ENCODE data around the gene BTBD9. TPM values are rescaled to one million over a fixed set of nuclear protein-coding genes. Genes with fewer than 3 reads are reported as not detected.

BTBD9 gene
- total RNA-seq, 2 experiments from 2014 or later = 19.1 to 19.8 TPM

GRCh38 chr6:38517005-38517404 lies 122.7 kb downstream of the BTBD9 start:
- peaks cover 15% of the 10 kb centered on the region for H3K4me1 Mint-ChIP-seq
- POLR2A ChIA-PET = no interaction called here
- ATAC-seq (ENCODE audit: low read depth) (no peak), DNase-seq (no peak)
- no peaks in the 10 kb centered on the region for H3K9me3 Mint-ChIP-seq
- no peaks in the 10 kb centered on the region for H3K27me3 Mint-ChIP-seq
- no peaks in the 10 kb centered on the region for H3K36me3 Mint-ChIP-seq
- H3K4me3 Mint-ChIP-seq = no peak overlapping the region
- no peak overlapping the region for H3K27ac Mint-ChIP-seq

DNA sequence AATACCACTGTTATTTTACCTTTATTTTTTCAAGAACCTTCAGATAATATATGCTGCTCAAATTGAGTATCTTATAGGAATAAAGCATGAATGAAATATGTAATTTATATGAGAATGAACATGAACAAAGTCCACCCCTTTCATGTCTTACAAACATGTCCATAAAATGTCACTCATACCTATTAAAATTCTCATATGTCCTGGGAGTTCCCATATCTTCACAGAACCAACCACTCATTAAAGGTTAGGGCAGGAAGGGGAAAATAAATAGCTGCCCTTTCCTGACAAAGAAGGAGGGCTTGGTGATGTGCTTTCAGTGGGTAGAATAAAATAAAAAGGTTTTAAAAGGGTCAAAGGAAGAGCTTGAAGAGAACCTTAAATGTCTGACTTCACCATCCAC lies 125.3 kb downstream of the BTBD9 start:
- DNase-seq (no peak), ATAC-seq (ENCODE audit: low read depth) (no peak)
- Mint-ChIP-seq H3K4me1 (peaks cover 13% of the 10 kb centered on the region), H3K27me3 (no peaks in the 10 kb centered on the region), H3K4me3 (no peak overlapping the region), H3K36me3 (no peaks in the 10 kb centered on the region), H3K27ac (no peak overlapping the region), H3K9me3 (no peaks in the 10 kb centered on the region)
- POLR2A ChIA-PET = no interaction called here

- Mint-ChIP-seq H3K27ac (no peak overlapping the region), H3K36me3 (no peaks in the 10 kb centered on the region), H3K4me3 (no peak overlapping the region), H3K4me1 (peaks cover 1% of the 10 kb centered on the region), H3K9me3 (no peaks in the 10 kb centered on the region), H3K27me3 (no peaks in the 10 kb centered on the region)
- POLR2A ChIA-PET = no interaction called here
- ATAC-seq (ENCODE audit: low read depth) = no peak
- DNase-seq = no peak
These were observed 127.5 kb downstream of the BTBD9 start for GRCh38 chr6:38512211-38512610.

DNA sequence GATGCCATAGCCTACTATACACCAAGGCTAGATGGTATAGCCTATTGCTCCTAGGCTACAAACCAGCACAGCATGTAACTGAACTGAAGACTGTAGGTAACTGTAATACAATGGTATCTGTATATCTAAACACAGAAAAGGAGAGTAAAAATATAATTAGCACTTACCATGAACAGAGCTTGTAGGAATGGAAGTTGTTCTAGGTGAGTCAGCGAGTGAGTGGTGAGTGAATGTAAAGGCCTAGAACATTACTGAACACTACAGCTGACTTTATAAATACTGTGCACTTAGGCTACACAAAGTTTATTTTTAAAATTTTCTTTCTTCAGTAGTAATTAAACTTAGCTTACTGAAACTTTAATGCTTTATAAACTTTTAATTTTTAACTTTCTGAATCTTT lies 129.5 kb downstream of the BTBD9 start:
- no peak for DNase-seq
- no peaks in the 10 kb centered on the region for H3K36me3 Mint-ChIP-seq
- no peak overlapping the region for H3K27ac Mint-ChIP-seq
- no peaks in the 10 kb centered on the region for H3K9me3 Mint-ChIP-seq
- no peaks in the 10 kb centered on the region for H3K4me1 Mint-ChIP-seq
- H3K27me3 Mint-ChIP-seq = no peaks in the 10 kb centered on the region
- POLR2A ChIA-PET = no interaction called here
- H3K4me3 Mint-ChIP-seq = no peak overlapping the region
- ATAC-seq (ENCODE audit: low read depth) = no peak

DNA sequence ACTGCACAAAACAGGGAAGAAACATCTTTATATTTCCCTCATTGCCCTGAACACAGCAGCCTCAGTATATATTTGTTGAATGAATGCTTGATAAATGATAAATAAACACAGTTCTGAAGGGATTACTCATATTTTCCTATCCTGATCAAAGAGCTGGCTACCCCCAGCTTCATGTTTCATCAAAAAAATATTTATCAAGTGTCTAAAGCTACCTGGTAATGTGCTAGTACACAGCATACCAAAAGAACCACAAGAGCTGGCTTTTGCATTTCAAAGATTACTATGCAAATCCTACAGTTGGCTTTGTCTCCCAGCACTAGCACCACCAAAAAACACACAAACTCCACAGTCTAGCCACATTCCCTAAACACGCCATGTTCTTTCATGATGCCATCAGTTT lies 130.0 kb downstream of the BTBD9 start:
- POLR2A ChIA-PET = interaction anchor here (0.6 kb wide), 1 partner anchor 447 kb away, joined by 4 read pairs; no protein-coding TSS in a partner anchor
- DNase-seq (no peak), ATAC-seq (ENCODE audit: low read depth) (no peak)

DNA sequence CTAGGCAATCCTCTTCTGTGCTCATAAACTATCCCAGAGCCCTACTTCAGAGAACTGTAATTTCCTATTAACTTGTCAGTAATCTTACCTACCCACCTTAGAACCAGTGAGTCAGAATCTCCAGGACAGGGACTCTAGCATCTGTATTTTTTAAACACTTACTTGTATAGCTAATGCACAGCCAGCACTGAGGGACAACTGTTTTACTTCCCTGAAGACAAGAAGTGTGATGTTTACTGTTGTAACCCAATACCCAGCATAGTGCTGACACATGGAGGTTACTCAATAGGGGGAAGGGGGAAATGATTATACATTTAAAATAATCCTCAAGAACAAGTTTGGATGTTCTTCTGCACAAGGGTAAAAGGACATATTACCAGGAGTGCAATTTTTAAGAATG lies 130.8 kb downstream of the BTBD9 start:
- H3K9me3 Mint-ChIP-seq = no peaks in the 10 kb centered on the region
- ATAC-seq (ENCODE audit: low read depth) (no peak), DNase-seq (no peak)
- H3K4me3 Mint-ChIP-seq = no peak overlapping the region
- POLR2A ChIA-PET = no interaction called here
- no peaks in the 10 kb centered on the region for H3K4me1 Mint-ChIP-seq
- H3K27ac Mint-ChIP-seq = no peak overlapping the region
- H3K36me3 Mint-ChIP-seq = no peaks in the 10 kb centered on the region
- H3K27me3 Mint-ChIP-seq = no peaks in the 10 kb centered on the region

More for the DNA sequence above, 130.0 kb downstream of the BTBD9 start:
- no peaks in the 10 kb centered on the region for H3K9me3 Mint-ChIP-seq
- H3K4me1 Mint-ChIP-seq = no peaks in the 10 kb centered on the region
- no peak overlapping the region for H3K27ac Mint-ChIP-seq
- no peaks in the 10 kb centered on the region for H3K27me3 Mint-ChIP-seq
- no peaks in the 10 kb centered on the region for H3K36me3 Mint-ChIP-seq
- H3K4me3 Mint-ChIP-seq = no peak overlapping the region

DNA sequence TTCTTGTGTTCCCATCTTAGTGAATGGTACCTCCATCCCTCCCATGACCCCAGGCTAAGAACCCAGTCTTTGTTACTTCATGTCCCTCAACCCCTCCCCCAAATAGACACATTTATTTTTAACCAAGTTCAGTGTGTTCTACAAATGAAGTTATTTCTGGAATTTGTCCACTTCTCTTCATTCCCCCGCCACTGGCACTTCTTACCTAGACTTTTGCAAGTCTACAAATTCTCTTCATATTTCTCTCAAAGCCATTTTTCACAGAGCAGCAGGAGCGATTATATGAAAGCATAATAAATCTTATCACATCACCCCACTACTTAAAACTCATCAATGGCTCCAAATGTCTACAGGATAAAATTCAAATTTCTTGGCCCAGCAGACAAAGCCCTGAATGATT lies 131.4 kb downstream of the BTBD9 start:
- POLR2A ChIA-PET = no interaction called here
- ATAC-seq (ENCODE audit: low read depth) = no peak

DNA sequence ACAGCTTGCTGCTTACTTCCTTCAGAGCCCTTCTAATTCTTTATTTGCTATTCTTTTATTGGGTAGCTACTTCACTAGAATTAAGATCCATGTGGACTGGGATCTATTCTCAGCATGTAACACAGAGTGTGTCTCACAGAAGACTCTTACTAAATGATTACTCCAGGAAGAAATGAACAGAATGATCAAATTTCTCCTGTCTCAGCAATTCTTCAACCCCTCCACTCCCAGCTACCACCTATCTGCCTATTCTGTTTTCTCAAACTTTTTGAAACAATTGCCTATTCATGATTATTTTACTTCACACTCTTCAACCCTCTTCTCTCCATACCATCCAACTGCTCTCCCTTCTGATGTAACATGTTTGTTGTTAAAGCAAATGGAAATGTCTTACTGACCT lies 132.6 kb downstream of the BTBD9 start:
- no peaks in the 10 kb centered on the region for H3K36me3 Mint-ChIP-seq
- H3K4me3 Mint-ChIP-seq = no peak overlapping the region
- POLR2A ChIA-PET = no interaction called here
- no peaks in the 10 kb centered on the region for H3K4me1 Mint-ChIP-seq
- H3K9me3 Mint-ChIP-seq = no peaks in the 10 kb centered on the region
- no peaks in the 10 kb centered on the region for H3K27me3 Mint-ChIP-seq
- ATAC-seq (ENCODE audit: low read depth) (no peak), DNase-seq (no peak)
- no peak overlapping the region for H3K27ac Mint-ChIP-seq

More for the DNA sequence above, 131.4 kb downstream of the BTBD9 start:
- Mint-ChIP-seq H3K27ac (no peak overlapping the region), H3K27me3 (no peaks in the 10 kb centered on the region), H3K4me3 (no peak overlapping the region), H3K9me3 (no peaks in the 10 kb centered on the region), H3K36me3 (no peaks in the 10 kb centered on the region), H3K4me1 (no peaks in the 10 kb centered on the region)
- DNase-seq = no peak

GRCh38 chr6:38505826-38506225 lies 133.9 kb downstream of the BTBD9 start:
- no peaks in the 10 kb centered on the region for H3K27me3 Mint-ChIP-seq
- DNase-seq (no peak), ATAC-seq (ENCODE audit: low read depth) (no peak)
- H3K36me3 Mint-ChIP-seq = no peaks in the 10 kb centered on the region
- no peaks in the 10 kb centered on the region for H3K9me3 Mint-ChIP-seq
- H3K27ac Mint-ChIP-seq = no peak overlapping the region
- POLR2A ChIA-PET = no interaction called here
- no peaks in the 10 kb centered on the region for H3K4me1 Mint-ChIP-seq
- no peak overlapping the region for H3K4me3 Mint-ChIP-seq

DNA sequence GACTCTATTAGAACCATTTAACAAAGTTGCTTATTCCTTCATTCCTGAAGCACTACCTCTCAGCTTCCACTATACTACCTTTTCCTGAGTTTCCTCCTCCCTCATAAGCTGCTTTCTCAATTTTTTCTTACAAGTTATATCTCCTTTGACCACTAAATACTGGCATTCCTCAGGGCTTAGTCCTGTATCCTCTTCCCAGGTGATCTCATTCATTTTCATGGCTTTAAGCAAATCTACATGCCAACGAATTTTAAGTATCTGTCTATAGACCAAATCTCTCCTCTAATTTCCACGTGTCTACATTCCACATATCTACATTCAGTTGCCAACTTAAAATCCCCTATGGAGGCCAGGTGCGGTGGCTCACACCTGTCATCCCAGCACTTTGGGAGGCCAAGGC lies 134.7 kb downstream of the BTBD9 start:
- DNase-seq = no peak
- H3K36me3 Mint-ChIP-seq = no peaks in the 10 kb centered on the region
- no peaks in the 10 kb centered on the region for H3K27me3 Mint-ChIP-seq
- POLR2A ChIA-PET = no interaction called here
- no peaks in the 10 kb centered on the region for H3K9me3 Mint-ChIP-seq
- no peak overlapping the region for H3K4me3 Mint-ChIP-seq
- ATAC-seq (ENCODE audit: low read depth) = no peak
- H3K27ac Mint-ChIP-seq = no peak overlapping the region
- no peaks in the 10 kb centered on the region for H3K4me1 Mint-ChIP-seq

- H3K36me3 Mint-ChIP-seq = no peaks in the 10 kb centered on the region
- POLR2A ChIA-PET = no interaction called here
- ATAC-seq (ENCODE audit: low read depth) (no peak), DNase-seq (no peak)
- H3K27me3 Mint-ChIP-seq = no peaks in the 10 kb centered on the region
- no peaks in the 10 kb centered on the region for H3K9me3 Mint-ChIP-seq
- no peak overlapping the region for H3K27ac Mint-ChIP-seq
- no peak overlapping the region for H3K4me3 Mint-ChIP-seq
- no peaks in the 10 kb centered on the region for H3K4me1 Mint-ChIP-seq
These were observed 135.6 kb downstream of the BTBD9 start for GRCh38 chr6:38503960-38504682.

DNA sequence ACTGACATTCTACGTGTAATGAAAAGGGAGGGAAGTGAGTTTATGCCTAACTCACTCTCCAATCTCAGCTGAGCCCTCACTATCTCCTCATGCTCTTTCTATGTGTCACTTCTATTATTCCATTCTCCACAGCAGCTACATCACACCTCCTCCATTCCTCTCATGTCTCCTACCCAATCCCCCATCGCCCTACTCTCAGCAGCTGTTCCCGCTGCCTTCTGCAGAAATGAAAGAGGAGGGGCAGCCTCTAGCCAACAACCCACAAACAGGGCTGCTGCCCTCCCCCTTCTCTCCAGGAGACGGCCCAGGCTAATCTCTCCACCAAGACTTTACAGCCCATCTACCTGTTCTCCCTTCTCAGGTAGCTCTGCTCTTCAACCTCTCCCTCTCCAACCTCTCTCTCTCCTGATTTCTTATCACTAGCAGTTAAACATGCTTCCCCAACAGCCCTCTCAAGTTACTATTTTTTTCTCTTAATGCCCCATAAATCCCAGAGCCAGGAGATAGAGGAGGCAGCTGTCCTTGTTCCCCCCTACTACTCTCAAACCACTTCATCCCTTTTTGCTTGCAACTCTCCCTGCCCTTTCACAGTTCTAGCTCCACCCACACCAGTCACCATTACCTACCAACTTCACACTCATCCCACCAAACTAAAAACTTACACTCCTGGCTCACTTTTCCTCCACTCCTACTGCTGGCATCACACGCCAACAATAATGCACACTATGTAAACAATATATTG lies 136.5 kb downstream of the BTBD9 start:
- ATAC-seq (ENCODE audit: low read depth) (no peak), DNase-seq (no peak)
- POLR2A ChIA-PET = no interaction called here
- no peaks in the 10 kb centered on the region for H3K9me3 Mint-ChIP-seq
- no peaks in the 10 kb centered on the region for H3K27me3 Mint-ChIP-seq
- H3K36me3 Mint-ChIP-seq = no peaks in the 10 kb centered on the region
- H3K4me1 Mint-ChIP-seq = no peaks in the 10 kb centered on the region
- no peak overlapping the region for H3K4me3 Mint-ChIP-seq
- H3K27ac Mint-ChIP-seq = no peak overlapping the region

DNA sequence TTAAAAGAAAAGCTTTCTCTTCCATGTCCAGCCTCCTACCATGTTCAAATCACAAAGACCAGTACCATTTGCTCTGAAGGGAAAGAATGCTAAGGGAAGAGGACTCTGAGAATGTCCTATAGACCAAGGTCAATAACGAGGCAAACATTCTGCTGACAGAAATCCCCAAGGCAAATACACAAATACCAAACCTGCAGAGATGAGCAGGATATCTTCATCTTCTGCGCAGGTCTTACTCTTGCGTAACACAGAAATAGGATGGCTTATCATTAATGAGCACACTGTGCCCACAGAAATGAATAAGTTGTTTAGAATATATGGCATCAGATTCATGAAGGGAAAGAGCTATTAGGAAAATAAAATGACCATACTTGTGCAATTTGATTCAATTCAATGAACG lies 137.3 kb downstream of the BTBD9 start:
- DNase-seq (no peak), ATAC-seq (ENCODE audit: low read depth) (no peak)
- H3K4me3 Mint-ChIP-seq = no peak overlapping the region
- POLR2A ChIA-PET = no interaction called here
- H3K27me3 Mint-ChIP-seq = no peaks in the 10 kb centered on the region
- no peak overlapping the region for H3K27ac Mint-ChIP-seq
- no peaks in the 10 kb centered on the region for H3K4me1 Mint-ChIP-seq
- no peaks in the 10 kb centered on the region for H3K9me3 Mint-ChIP-seq
- no peaks in the 10 kb centered on the region for H3K36me3 Mint-ChIP-seq

DNA sequence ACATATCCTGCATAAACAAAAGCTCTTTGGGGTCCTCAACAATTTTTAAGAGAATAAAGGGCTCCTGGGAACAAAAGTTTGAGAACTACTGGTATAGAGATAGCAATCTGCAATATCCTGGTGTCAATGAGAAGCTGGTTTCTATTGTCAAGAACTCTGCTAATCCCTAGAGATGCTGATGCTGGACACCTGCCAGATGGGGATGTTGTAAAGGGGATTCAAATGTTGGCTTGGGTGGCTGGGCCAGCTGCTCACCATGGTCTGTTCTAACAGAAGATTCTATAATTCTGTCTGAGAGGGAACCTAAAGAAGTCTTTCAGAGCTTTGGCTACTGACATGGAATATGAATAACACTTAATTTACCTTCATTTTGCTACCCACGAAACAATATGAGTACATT lies 137.8 kb downstream of the BTBD9 start:
- H3K9me3 Mint-ChIP-seq = no peaks in the 10 kb centered on the region
- H3K27me3 Mint-ChIP-seq = no peaks in the 10 kb centered on the region
- no peaks in the 10 kb centered on the region for H3K36me3 Mint-ChIP-seq
- no peaks in the 10 kb centered on the region for H3K4me1 Mint-ChIP-seq
- DNase-seq (no peak), ATAC-seq (ENCODE audit: low read depth) (no peak)
- no peak overlapping the region for H3K4me3 Mint-ChIP-seq
- POLR2A ChIA-PET = no interaction called here
- H3K27ac Mint-ChIP-seq = no peak overlapping the region

All from activated naive CD8-positive, alpha-beta T cell treated with anti-CD3 and anti-CD28 coated beads, Interleukin-2, amount 10 ng/mL, durations not matched to agents 7 days and 5 days (primary cell).